ENCODE measurements around the gene CDH16.

DNA sequence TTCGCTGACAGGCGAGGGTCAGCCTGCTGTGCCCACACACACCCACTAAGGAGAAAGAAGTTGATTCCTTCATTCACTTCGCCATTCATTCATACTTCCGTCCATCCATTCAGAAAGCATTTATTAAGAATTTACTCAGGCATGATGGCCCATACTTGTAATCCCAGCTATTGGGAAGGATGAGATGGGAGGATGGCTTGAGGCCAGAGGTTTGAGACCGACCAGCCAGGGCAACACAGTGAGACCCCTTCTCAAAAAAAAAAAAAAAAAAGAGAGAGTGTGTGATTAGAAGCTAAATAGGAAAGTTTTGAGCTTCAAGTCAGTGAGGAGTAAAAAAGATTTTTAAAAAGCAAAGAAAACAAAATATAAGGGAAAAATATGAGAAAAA, 25.4 kb upstream of the CDH16 start:
- TF ChIP-seq, protein P1, sequence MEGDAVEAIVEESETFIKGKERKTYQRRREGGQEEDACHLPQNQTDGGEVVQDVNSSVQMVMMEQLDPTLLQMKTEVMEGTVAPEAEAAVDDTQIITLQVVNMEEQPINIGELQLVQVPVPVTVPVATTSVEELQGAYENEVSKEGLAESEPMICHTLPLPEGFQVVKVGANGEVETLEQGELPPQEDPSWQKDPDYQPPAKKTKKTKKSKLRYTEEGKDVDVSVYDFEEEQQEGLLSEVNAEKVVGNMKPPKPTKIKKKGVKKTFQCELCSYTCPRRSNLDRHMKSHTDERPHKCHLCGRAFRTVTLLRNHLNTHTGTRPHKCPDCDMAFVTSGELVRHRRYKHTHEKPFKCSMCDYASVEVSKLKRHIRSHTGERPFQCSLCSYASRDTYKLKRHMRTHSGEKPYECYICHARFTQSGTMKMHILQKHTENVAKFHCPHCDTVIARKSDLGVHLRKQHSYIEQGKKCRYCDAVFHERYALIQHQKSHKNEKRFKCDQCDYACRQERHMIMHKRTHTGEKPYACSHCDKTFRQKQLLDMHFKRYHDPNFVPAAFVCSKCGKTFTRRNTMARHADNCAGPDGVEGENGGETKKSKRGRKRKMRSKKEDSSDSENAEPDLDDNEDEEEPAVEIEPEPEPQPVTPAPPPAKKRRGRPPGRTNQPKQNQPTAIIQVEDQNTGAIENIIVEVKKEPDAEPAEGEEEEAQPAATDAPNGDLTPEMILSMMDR (IDR thresholded peaks at IDR 0.05) = no peak
- TF ChIP-seq POLR2A (IDR thresholded peaks at IDR 0.05) = no peak
